MCF 10A (cell line): ENCODE data around the gene CXCL11. TPM values are rescaled to one million over a fixed set of nuclear protein-coding genes. Genes with fewer than 3 reads are reported as not detected.
A peak's percentile ranks its signal among the peaks of the same experiment; 100 is the strongest.

Source experiments
- BruUV-seq: library from RNA; stranded (reverse); fragments of 400-500 nt; replicated peaks from 2 replicates; lab custom pipeline; 2021; lab: Mats Ljungman, UMichigan
- CTCF ChIA-PET: fragments of 300-600 bp; sonication (Branson Sonifier 250); formaldehyde crosslinking; extraction: SDS; loops from one replicate; lab custom pipeline; 2021; ENCODE audit warnings: antibody characterized with exemption, inconsistent platforms; lab: Yijun Ruan, JAX
- POLR2A ChIA-PET: fragments of 300-600, 350-650 bp; sonication (Branson Sonifier 250); formaldehyde crosslinking; extraction: SDS; loops from one replicate; lab custom pipeline; 2020; ENCODE audit warnings: antibody characterized with exemption, inconsistent platforms; lab: Yijun Ruan, JAX
- DNase-seq: peaks from one replicate; pipeline ENCODE4 v3.0.0-alpha.2; 2018; ENCODE audit not compliant: unreplicated experiment
- H3K27ac Mint-ChIP-seq: one replicate; pipeline ENCODE4 v1.8.0; 2022; ENCODE audit warnings: mild to moderate bottlenecking, low read depth, mixed read lengths; ENCODE audit not compliant: unreplicated experiment
- H3K27me3 Mint-ChIP-seq: one replicate; pipeline ENCODE4 v1.8.0; 2022; ENCODE audit warnings: mixed read lengths; ENCODE audit not compliant: insufficient read depth, unreplicated experiment
- H3K36me3 Mint-ChIP-seq: one replicate; pipeline ENCODE4 v1.8.0; 2022; ENCODE audit warnings: mild to moderate bottlenecking, moderate library complexity, mixed read lengths; ENCODE audit not compliant: insufficient read depth, unreplicated experiment
- H3K4me1 Mint-ChIP-seq: one replicate; pipeline ENCODE4 v1.8.0; 2022; ENCODE audit warnings: mixed read lengths; ENCODE audit not compliant: insufficient read depth, unreplicated experiment
- H3K4me3 Mint-ChIP-seq: one replicate; pipeline ENCODE4 v1.8.0; 2022; ENCODE audit warnings: mild to moderate bottlenecking, moderate library complexity, mixed read lengths; ENCODE audit not compliant: unreplicated experiment
- H3K9me3 Mint-ChIP-seq: one replicate; pipeline ENCODE4 v1.8.0; 2022; ENCODE audit warnings: mixed read lengths; ENCODE audit not compliant: unreplicated experiment
- intact Hi-C: fragments of 100-400 bp; cut with micrococcal nuclease; formaldehyde crosslinking; loops from 2 replicates; pipeline ENCODE4 v1.14.1; 2022
- total RNA-seq: library from RNA; stranded (reverse); gene quantifications from 2 replicates; pipeline ENCODE4 v1.2.3, GENCODE V29; 2022
- TF ChIP-seq, protein P1 (sequence below): fragments of 200-600 bp; IDR thresholded peaks from one replicate; pipeline ENCODE4 v1.8.0; 2022; ENCODE audit warnings: antibody characterized with exemption, mild to moderate bottlenecking; ENCODE audit not compliant: unreplicated experiment

The CXCL11 gene
- total RNA-seq, 1 experiment from 2014 or later: not detected

DNA sequence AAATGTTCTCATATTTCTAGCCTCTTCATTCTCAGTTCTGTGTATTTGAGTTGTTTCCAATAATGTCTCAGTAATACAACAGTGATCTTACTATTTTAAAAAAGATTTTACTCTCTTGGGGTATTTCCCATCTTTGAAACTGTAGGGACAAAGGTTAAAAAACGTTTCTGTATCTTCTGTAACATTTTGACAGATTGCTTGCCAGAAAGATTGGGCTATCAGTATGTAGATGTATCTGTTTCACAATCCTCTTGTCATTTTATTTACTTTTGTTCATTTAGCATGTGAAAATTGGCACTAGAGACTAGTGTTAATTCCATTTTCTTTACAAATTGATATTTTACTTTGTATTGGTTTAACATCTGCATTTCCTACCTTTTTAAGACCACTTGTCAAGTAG, 22.3 kb downstream of the CXCL11 start:
- H3K27ac Mint-ChIP-seq: no peak overlapping the region
- no peak for DNase-seq
- no TSS peak for BruUV-seq
- POLR2A ChIA-PET: interaction anchor here (0.6 kb wide), 1 partner anchor 106 kb away, joined by 3 read pairs; no protein-coding TSS in a partner anchor
- no peaks in the 10 kb centered on the region for H3K9me3 Mint-ChIP-seq
- no peaks in the 10 kb centered on the region for H3K36me3 Mint-ChIP-seq
- H3K27me3 Mint-ChIP-seq: peaks cover 10% of the 10 kb centered on the region
- H3K4me1 Mint-ChIP-seq: no peaks in the 10 kb centered on the region
- H3K4me3 Mint-ChIP-seq: no peak overlapping the region
- intact Hi-C loops: no loop called here
- TF ChIP-seq, protein P1, sequence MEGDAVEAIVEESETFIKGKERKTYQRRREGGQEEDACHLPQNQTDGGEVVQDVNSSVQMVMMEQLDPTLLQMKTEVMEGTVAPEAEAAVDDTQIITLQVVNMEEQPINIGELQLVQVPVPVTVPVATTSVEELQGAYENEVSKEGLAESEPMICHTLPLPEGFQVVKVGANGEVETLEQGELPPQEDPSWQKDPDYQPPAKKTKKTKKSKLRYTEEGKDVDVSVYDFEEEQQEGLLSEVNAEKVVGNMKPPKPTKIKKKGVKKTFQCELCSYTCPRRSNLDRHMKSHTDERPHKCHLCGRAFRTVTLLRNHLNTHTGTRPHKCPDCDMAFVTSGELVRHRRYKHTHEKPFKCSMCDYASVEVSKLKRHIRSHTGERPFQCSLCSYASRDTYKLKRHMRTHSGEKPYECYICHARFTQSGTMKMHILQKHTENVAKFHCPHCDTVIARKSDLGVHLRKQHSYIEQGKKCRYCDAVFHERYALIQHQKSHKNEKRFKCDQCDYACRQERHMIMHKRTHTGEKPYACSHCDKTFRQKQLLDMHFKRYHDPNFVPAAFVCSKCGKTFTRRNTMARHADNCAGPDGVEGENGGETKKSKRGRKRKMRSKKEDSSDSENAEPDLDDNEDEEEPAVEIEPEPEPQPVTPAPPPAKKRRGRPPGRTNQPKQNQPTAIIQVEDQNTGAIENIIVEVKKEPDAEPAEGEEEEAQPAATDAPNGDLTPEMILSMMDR: no peak
- CTCF ChIA-PET: interaction anchor here (1.0 kb wide), 1 partner anchor 74 kb away, joined by 3 read pairs; no protein-coding TSS in a partner anchor

DNA sequence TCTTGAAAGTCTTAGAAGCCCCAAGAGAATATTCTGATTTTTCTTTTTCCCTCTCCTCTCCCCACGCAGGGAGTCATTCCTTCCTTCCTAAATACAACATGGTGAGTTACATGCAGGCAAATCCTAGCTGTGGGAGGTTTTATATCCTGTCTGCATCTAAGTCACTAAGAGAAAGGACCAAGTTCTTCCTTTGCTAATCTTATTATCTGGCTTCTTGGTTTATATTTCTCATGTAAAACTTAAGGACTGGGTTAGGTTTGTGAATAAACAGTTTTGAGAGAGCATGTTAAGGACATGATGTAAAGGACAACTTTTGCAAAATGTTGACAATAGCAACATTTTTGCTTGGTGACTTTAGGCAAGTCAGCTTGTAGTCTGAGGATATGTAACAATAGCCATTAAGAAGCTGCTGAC, 23.5 kb downstream of the CXCL11 start:
- Mint-ChIP-seq H3K4me3 (no peak overlapping the region), H3K4me1 (peaks cover under 1% of the 10 kb centered on the region), H3K27me3 (peaks cover 10% of the 10 kb centered on the region), H3K36me3 (no peaks in the 10 kb centered on the region), H3K9me3 (no peaks in the 10 kb centered on the region), H3K27ac (no peak overlapping the region)
- POLR2A ChIA-PET: no interaction called here
- no peak for DNase-seq
- BruUV-seq: no TSS peak
- intact Hi-C loops: no loop called here
- TF ChIP-seq, protein P1: no peak
- CTCF ChIA-PET: no interaction called here

DNA sequence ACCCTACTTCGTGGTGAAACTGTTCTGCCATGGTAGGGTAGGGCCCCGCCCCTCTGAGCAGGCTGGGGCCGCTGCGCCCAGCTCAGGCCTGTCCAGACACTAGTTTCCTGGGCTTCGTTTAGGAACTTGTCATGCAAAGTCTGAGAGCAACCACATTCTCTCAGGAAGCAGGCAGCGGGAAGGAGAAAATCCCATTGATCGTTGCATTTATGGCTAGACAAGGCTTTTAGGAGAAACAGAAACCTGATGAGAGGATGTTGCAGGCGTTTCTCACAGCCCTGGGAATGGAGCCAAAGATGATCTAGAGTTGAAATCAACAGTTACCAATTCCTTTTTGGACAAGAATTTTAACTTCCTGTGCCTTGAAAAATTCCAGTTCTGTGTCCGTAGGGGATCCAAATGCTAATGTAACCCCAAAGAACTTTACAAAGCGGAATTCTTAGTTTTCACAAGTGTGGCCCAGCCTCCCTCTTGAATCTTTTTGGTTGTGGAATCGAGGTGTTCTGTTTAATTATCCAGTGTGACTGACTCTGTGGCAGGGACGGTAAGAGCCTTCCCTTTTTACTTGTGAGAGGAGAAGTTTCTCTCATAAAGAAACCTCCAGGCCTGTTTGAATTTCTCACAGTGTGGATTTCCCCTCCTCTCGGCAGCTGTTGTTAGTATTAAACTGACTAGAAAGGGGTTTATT, 24.0 kb downstream of the CXCL11 start:
- ChIA-PET POLR2A (no interaction called here), CTCF (interaction anchor here (2.7 kb wide), 1 partner anchor 16 kb away, joined by 7 read pairs; no protein-coding TSS in a partner anchor)
- Mint-ChIP-seq H3K27me3 (peaks cover 10% of the 10 kb centered on the region), H3K4me3 (no peak overlapping the region), H3K36me3 (no peaks in the 10 kb centered on the region), H3K27ac (no peak overlapping the region), H3K9me3 (no peaks in the 10 kb centered on the region), H3K4me1 (peaks cover 6% of the 10 kb centered on the region)
- DNase-seq: peak; percentile 9
- TF ChIP-seq, protein P1: no peak
- no TSS peak for BruUV-seq
- intact Hi-C loops: no loop called here

DNA sequence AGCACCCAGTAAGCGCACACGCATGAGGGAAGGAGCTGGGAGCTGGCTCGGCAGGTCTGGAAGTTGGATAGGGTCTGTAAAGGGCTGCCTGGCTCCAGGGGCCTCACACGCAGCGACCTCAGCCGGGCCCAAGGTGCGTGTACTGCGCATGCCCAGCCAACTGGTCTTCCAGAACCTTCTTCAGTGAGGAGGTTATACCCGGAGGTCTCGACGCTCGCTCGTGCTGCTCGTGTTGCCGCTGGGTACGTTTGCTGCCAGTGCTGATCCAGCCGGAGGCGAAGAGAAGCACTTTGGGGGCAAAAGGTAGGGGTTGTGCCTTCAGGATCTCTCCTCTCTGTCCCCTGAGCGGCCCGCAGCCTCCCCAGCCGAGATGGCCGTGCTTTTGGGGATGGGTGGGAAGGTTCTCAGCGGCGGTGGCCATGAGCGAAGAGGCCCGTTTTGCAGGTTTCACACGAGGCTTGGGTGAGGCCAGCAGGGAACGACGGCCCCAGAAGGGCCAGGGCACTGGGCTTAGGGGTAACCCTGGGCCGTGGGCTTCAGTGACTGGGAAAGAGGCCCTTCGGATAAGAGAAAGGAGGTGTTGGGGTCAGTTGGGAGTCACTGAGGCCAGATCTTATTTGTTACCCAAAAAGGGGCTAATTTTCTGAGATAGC, 24.7 kb downstream of the CXCL11 start:
- ChIA-PET POLR2A (no interaction called here), CTCF (interaction anchor here (2.7 kb wide), 1 partner anchor 15 kb away, joined by 7 read pairs; no protein-coding TSS in a partner anchor)
- no peak for DNase-seq
- BruUV-seq: no TSS peak
- Mint-ChIP-seq H3K9me3 (no peaks in the 10 kb centered on the region), H3K27me3 (peaks cover 10% of the 10 kb centered on the region), H3K4me1 (peaks cover 8% of the 10 kb centered on the region), H3K36me3 (no peaks in the 10 kb centered on the region), H3K4me3 (no peak overlapping the region), H3K27ac (no peak overlapping the region)
- TF ChIP-seq, protein P1: no peak
- intact Hi-C loops: no loop called here
